Measurements from ENCODE around the gene GBP7.

The GBP7 gene

DNA sequence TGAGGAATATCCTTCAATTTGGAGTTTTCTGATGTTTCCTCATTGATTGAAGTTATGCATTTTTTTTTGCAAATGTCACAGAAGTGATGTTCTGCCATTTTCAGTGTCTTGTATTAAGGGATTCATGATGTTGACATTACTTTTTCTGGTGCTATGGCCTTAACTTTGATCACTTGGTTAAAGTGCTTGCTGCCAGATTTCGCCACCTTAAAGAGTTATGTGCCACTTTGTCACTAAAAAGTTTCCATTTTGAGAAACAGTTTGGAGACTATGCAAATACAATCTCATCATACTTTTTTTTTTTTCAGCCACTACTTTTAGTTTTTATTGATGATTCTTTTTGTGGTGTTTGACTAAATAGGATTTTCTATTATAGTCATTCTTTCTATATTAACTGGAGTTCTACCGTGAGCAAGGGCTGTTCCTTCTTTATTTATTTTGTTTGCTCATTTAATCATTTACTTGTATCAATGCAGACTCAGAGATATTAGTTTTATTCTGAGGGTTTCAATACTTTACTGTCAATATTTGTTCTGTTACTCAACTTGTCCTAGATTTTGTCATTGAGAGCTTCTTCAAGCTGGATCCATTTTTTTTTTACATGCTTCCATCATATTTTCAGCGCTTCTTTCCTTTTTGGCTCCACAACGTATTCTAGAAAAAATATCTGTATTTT lies 3.2 kb downstream of the GBP7 start:
- H3K27ac ChIP-seq (ENCODE audit: insufficient read depth in 1 of 2, low read depth in 1 of 2, low read length in 2 of 2, poor library complexity in 1 of 2, severe bottlenecking in 2 of 2), result no peak overlapping the region
- DNase-seq, result no peak
- no peak overlapping the region for H3K4me3 ChIP-seq (ENCODE audit: control insufficient read depth in 1 of 7, extremely low read depth in 1 of 7, insufficient read depth in 4 of 7, low read depth in 2 of 7, low read length in 6 of 7)
- no peaks in the 10 kb centered on the region for H3K36me3 ChIP-seq (ENCODE audit: control insufficient read depth in 4 of 4, insufficient read depth in 4 of 4, low read length in 3 of 4)
- no peaks in the 10 kb centered on the region for H3K9me3 ChIP-seq (ENCODE audit: control extremely low read depth in 1 of 5, control insufficient read depth in 4 of 5, insufficient read depth in 2 of 5, low read depth in 1 of 5, low read length in 4 of 5)
- ChIA-PET CTCF (interaction anchor here (0.6 kb wide), 1 partner anchor 55 kb away, joined by 3 read pairs; no protein-coding TSS in a partner anchor), POLR2A (no interaction called here)
- no peaks in the 10 kb centered on the region for H3K27me3 ChIP-seq (replicated peaks in 2 of 5; ENCODE audit: control insufficient read depth in 4 of 5, insufficient read depth in 5 of 5, low read length in 4 of 5)
- no peaks in the 10 kb centered on the region for H3K4me1 ChIP-seq (ENCODE audit: control extremely low read depth in 1 of 4, control insufficient read depth in 4 of 4, insufficient read depth in 4 of 4, low read length in 3 of 4)
- 83% methylated on average over 1 of the region's 4 CpGs for WGBS (ENCODE audit: insufficient coverage)

- H3K27me3 ChIP-seq (replicated peaks in 2 of 5; ENCODE audit: control insufficient read depth in 4 of 5, insufficient read depth in 5 of 5, low read length in 4 of 5), result no peaks in the 10 kb centered on the region
- CTCF ChIA-PET, result interaction anchor here (1.2 kb wide), 1 partner anchor 13 kb away, joined by 4 read pairs; no protein-coding TSS in a partner anchor
- DNase-seq, result no peak
- no peak overlapping the region for H3K4me3 ChIP-seq (ENCODE audit: control insufficient read depth in 1 of 7, extremely low read depth in 1 of 7, insufficient read depth in 4 of 7, low read depth in 2 of 7, low read length in 6 of 7)
- POLR2A ChIA-PET, result interaction anchor here (0.6 kb wide), 1 partner anchor 173 kb away, joined by 3 read pairs; no protein-coding TSS in a partner anchor
- no peaks in the 10 kb centered on the region for H3K36me3 ChIP-seq (ENCODE audit: control insufficient read depth in 4 of 4, insufficient read depth in 4 of 4, low read length in 3 of 4)
- no peak overlapping the region for H3K27ac ChIP-seq (ENCODE audit: insufficient read depth in 1 of 2, low read depth in 1 of 2, low read length in 2 of 2, poor library complexity in 1 of 2, severe bottlenecking in 2 of 2)
- H3K4me1 ChIP-seq (ENCODE audit: control extremely low read depth in 1 of 4, control insufficient read depth in 4 of 4, insufficient read depth in 4 of 4, low read length in 3 of 4), result no peaks in the 10 kb centered on the region
- no peaks in the 10 kb centered on the region for H3K9me3 ChIP-seq (ENCODE audit: control extremely low read depth in 1 of 5, control insufficient read depth in 4 of 5, insufficient read depth in 2 of 5, low read depth in 1 of 5, low read length in 4 of 5)
These were observed 4.8 kb downstream of the GBP7 start for GRCh38 chr1:89171067-89171438.

DNA sequence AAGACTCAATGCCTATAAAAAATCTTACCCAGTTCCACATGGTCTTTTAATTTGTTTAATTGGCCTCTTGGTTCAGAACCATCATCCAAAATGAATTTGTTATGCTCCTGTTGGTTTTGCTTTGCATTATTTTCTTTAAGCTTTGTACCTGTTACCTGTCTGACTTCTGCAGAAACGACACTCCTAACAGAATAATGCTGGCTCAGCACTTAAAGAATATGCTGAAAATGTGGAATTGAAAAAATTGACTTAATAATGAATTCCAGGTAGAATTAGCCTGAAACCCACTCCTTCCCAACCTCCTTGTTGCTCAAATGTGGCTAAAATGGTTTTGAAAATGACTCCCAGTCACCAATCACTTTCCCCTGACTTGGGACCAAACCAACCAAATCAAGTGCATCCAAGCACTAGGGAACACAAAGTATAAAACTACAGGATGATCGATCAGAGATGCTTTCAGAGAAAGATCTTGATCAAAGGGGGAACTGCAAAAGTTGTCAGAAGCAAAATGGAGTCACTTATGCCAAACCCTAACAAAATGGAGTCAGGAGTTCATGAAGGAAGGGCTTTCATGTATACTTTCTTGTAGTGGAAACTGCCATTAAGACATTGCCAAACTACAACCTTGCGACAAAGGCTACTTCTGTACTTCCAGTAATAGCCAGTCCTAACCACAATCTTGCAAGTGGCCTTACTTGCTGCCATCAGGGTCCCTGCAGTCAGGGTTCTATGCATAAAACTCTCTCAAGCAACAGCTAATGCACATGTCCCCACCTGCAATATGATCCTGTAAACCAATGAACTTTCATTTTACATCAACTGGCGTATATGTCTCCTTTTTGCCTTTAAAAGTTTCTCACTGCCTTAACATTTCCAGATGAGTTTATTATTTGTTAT lies 5.4 kb downstream of the GBP7 start:
- POLR2A ChIA-PET, result no interaction called here

GRCh38 chr1:89169166-89169565 lies 6.6 kb downstream of the GBP7 start:
- no peaks in the 10 kb centered on the region for H3K36me3 ChIP-seq (ENCODE audit: control insufficient read depth in 4 of 4, insufficient read depth in 4 of 4, low read length in 3 of 4)
- H3K4me1 ChIP-seq (ENCODE audit: control extremely low read depth in 1 of 4, control insufficient read depth in 4 of 4, insufficient read depth in 4 of 4, low read length in 3 of 4), result no peaks in the 10 kb centered on the region
- POLR2A ChIA-PET, result no interaction called here
- DNase-seq, result no peak
- no peak overlapping the region for H3K27ac ChIP-seq (ENCODE audit: insufficient read depth in 1 of 2, low read depth in 1 of 2, low read length in 2 of 2, poor library complexity in 1 of 2, severe bottlenecking in 2 of 2)
- H3K4me3 ChIP-seq (ENCODE audit: control insufficient read depth in 1 of 7, extremely low read depth in 1 of 7, insufficient read depth in 4 of 7, low read depth in 2 of 7, low read length in 6 of 7), result no peak overlapping the region
- no peaks in the 10 kb centered on the region for H3K9me3 ChIP-seq (ENCODE audit: control extremely low read depth in 1 of 5, control insufficient read depth in 4 of 5, insufficient read depth in 2 of 5, low read depth in 1 of 5, low read length in 4 of 5)
- CTCF ChIA-PET, result no interaction called here
- WGBS (ENCODE audit: insufficient coverage), result 91% methylated on average over 1 of the region's 2 CpGs
- H3K27me3 ChIP-seq (replicated peaks in 2 of 5; ENCODE audit: control insufficient read depth in 4 of 5, insufficient read depth in 5 of 5, low read length in 4 of 5), result no peaks in the 10 kb centered on the region

More for the DNA sequence above, 5.4 kb downstream of the GBP7 start:
- Histone ChIP-seq H3K9me3 (ENCODE audit: control extremely low read depth in 1 of 5, control insufficient read depth in 4 of 5, insufficient read depth in 2 of 5, low read depth in 1 of 5, low read length in 4 of 5) (no peaks in the 10 kb centered on the region), H3K36me3 (ENCODE audit: control insufficient read depth in 4 of 4, insufficient read depth in 4 of 4, low read length in 3 of 4) (no peaks in the 10 kb centered on the region), H3K27me3 (replicated peaks in 2 of 5; ENCODE audit: control insufficient read depth in 4 of 5, insufficient read depth in 5 of 5, low read length in 4 of 5) (no peaks in the 10 kb centered on the region), H3K27ac (ENCODE audit: insufficient read depth in 1 of 2, low read depth in 1 of 2, low read length in 2 of 2, poor library complexity in 1 of 2, severe bottlenecking in 2 of 2) (no peak overlapping the region), H3K4me1 (ENCODE audit: control extremely low read depth in 1 of 4, control insufficient read depth in 4 of 4, insufficient read depth in 4 of 4, low read length in 3 of 4) (no peaks in the 10 kb centered on the region), H3K4me3 (ENCODE audit: control insufficient read depth in 1 of 7, extremely low read depth in 1 of 7, insufficient read depth in 4 of 7, low read depth in 2 of 7, low read length in 6 of 7) (no peak overlapping the region)
- no peak for DNase-seq
- CTCF ChIA-PET, result interaction anchor here (1.0 to 1.2 kb wide), 2 partner anchors 14 to 85 kb away, joined by 3 to 4 read pairs; no protein-coding TSS in a partner anchor
- no CpG with 5 or more reads among the region's 4 CpGs for WGBS (ENCODE audit: insufficient coverage)

DNA sequence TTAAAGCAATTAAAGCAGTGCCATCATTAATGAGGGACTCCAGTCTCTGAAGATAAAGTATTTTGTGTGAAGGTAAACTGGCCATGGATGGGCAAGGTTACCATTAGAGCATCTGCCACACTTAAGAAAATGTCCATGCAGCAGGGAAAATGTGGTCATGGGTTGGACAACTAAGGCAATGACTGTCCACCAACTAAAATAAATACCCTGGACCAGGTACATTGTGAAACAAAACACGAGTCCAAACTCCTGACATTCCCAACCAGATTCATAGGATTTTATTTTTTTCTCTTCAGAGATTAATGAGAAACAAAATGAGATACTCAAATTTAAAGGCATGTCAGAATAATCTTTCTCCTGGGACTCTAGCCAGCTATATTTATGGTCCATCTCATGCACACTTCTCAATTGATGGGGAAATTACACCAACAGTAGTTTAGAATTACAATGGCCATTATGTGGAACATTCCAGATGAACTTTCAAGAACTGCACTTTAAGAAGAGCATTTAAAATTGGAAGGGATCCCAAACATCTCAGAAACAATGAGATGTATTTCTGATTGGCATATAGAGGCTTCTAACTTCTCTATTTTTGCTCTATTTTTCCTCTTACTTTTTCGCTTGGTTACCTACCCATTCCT lies 8.1 kb downstream of the GBP7 start:
- POLR2A ChIA-PET, result interaction anchor here (0.6 kb wide), 1 partner anchor 140 kb away, joined by 3 read pairs; no protein-coding TSS in a partner anchor
- H3K9me3 ChIP-seq (ENCODE audit: control extremely low read depth in 1 of 5, control insufficient read depth in 4 of 5, insufficient read depth in 2 of 5, low read depth in 1 of 5, low read length in 4 of 5), result no peaks in the 10 kb centered on the region
- H3K36me3 ChIP-seq (ENCODE audit: control insufficient read depth in 4 of 4, insufficient read depth in 4 of 4, low read length in 3 of 4), result no peaks in the 10 kb centered on the region
- no peaks in the 10 kb centered on the region for H3K27me3 ChIP-seq (replicated peaks in 2 of 5; ENCODE audit: control insufficient read depth in 4 of 5, insufficient read depth in 5 of 5, low read length in 4 of 5)
- no peak overlapping the region for H3K27ac ChIP-seq (ENCODE audit: insufficient read depth in 1 of 2, low read depth in 1 of 2, low read length in 2 of 2, poor library complexity in 1 of 2, severe bottlenecking in 2 of 2)
- no CpG with 5 or more reads among the region's 2 CpGs for WGBS (ENCODE audit: insufficient coverage)
- CTCF ChIA-PET, result interaction anchor here (1.5 kb wide), 1 partner anchor 15 kb away, joined by 3 read pairs; no protein-coding TSS in a partner anchor
- H3K4me1 ChIP-seq (ENCODE audit: control extremely low read depth in 1 of 4, control insufficient read depth in 4 of 4, insufficient read depth in 4 of 4, low read length in 3 of 4), result no peaks in the 10 kb centered on the region
- no peak for DNase-seq
- no peak overlapping the region for H3K4me3 ChIP-seq (ENCODE audit: control insufficient read depth in 1 of 7, extremely low read depth in 1 of 7, insufficient read depth in 4 of 7, low read depth in 2 of 7, low read length in 6 of 7)

DNA sequence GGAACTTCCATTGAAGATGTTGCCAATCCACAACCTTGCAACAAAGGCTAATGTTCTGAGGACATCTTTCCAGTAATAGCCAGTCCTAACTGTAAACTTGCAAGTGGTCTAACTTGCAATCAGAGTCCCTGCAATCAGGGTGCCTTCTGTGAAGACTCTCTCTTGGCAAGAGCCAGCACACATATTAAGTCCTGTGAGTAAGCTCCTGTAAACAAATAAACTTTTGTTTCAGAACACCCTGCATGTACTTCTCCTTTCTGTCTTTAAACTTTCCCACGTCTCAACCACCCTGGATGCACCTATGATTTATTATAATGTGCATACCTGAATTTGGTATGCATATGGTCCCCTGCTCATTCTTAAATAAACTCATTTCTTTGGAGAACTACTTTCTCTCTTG lies 9.1 kb downstream of the GBP7 start:
- H3K4me3 ChIP-seq (ENCODE audit: control insufficient read depth in 1 of 7, extremely low read depth in 1 of 7, insufficient read depth in 4 of 7, low read depth in 2 of 7, low read length in 6 of 7), result no peak overlapping the region
- CTCF ChIA-PET, result interaction anchor here (1.0 to 1.5 kb wide), 2 partner anchors 10 to 16 kb away, joined by 3 to 4 read pairs; partner anchors contain the start of gene GBP7
- no peaks in the 10 kb centered on the region for H3K36me3 ChIP-seq (ENCODE audit: control insufficient read depth in 4 of 4, insufficient read depth in 4 of 4, low read length in 3 of 4)
- no peaks in the 10 kb centered on the region for H3K27me3 ChIP-seq (replicated peaks in 2 of 5; ENCODE audit: control insufficient read depth in 4 of 5, insufficient read depth in 5 of 5, low read length in 4 of 5)
- H3K27ac ChIP-seq (ENCODE audit: insufficient read depth in 1 of 2, low read depth in 1 of 2, low read length in 2 of 2, poor library complexity in 1 of 2, severe bottlenecking in 2 of 2), result no peak overlapping the region
- POLR2A ChIA-PET, result no interaction called here
- peak in 1 of 3 donors; percentile 2 for DNase-seq
- H3K4me1 ChIP-seq (ENCODE audit: control extremely low read depth in 1 of 4, control insufficient read depth in 4 of 4, insufficient read depth in 4 of 4, low read length in 3 of 4), result no peaks in the 10 kb centered on the region
- H3K9me3 ChIP-seq (ENCODE audit: control extremely low read depth in 1 of 5, control insufficient read depth in 4 of 5, insufficient read depth in 2 of 5, low read depth in 1 of 5, low read length in 4 of 5), result peaks cover 0 to under 1% (median 0%) of the 10 kb centered on the region in 5 experiments
- WGBS (ENCODE audit: insufficient coverage), result no CpG with 5 or more reads among the region's 1 CpG

Data from common myeloid progenitor, CD34-positive (primary cell).